Measurements from ENCODE around the gene FBXO24. TPM values are rescaled to one million over a fixed set of nuclear protein-coding genes. Genes with fewer than 3 reads are reported as not detected.

Gene FBXO24
- total and polyA plus RNA-seq, 2 of the 4 experiments (the other 2 are of a cell fraction) = 0.43 to 0.54 TPM

DNA sequence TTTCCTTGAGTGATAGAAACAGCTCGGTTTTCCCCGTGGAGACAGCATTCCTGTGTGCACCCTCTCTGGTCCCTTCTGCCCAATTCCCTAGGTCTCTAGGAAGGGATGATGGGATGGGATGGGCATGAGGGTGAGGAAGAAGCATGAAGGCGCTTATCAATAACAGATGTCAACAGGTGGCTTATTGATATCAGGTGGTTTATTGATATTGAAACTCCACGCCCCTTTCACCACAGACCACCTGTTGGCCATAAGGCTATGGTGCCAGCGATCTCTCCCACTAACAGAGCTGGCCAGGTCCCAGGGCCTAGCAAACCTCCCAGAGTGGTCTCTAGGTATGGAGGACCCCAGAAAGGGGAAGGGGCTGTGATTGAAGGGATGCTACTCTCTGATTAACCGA is 34.1 kb downstream of the FBXO24 start:
- ChIA-PET CTCF (interaction anchor here (0.6 kb wide), 1 partner anchor 32 kb away, joined by 3 read pairs; no protein-coding TSS in a partner anchor), POLR2A (ENCODE audit: unreplicated experiment) (no interaction called here)
- dilution Hi-C loops (cut with HindIII; ENCODE audit: low sequenced_read_pairs, unreplicated experiment) = no loop called here

More for the DNA sequence above, 34.1 kb downstream of the FBXO24 start:
- H3K9me1 ChIP-seq (ENCODE audit: insufficient read depth, low read length) = no peaks in the 10 kb centered on the region; the same call in 1 of the 2 replicates
- no peak overlapping the region for H3K18ac ChIP-seq (ENCODE audit: low read depth, low read length)
- in situ Hi-C loops (cut with MboI; ENCODE audit: low sequenced_read_pairs) (no loop called here), intact Hi-C loops (cut with micrococcal nuclease) (no loop called here)
- no peak overlapping the region for H4K5ac ChIP-seq (ENCODE audit: low read depth, low read length)
- no peak for ATAC-seq (ENCODE audit: low read depth)
- H2BK20ac ChIP-seq (ENCODE audit: low read depth, low read length) = no peak overlapping the region
- H2BK15ac ChIP-seq (ENCODE audit: low read depth, low read length) = no peak overlapping the region
- H3K23ac ChIP-seq (ENCODE audit: low read depth, low read length) = no peak overlapping the region
- H3K9ac ChIP-seq (ENCODE audit: low read depth, low read length) = no peak overlapping the region
- H4K8ac ChIP-seq (ENCODE audit: low read depth in 2 of 2, low read length in 2 of 2) = no peak overlapping the region
- no peak overlapping the region for H3K27ac ChIP-seq (ENCODE audit: insufficient read depth, low read length)
- no peak for DNase-seq
- H3K36me3 ChIP-seq (ENCODE audit: control insufficient read depth, insufficient read depth, low read length) = peaks cover 4% of the 10 kb centered on the region
- no peaks in the 10 kb centered on the region for H3K4me1 ChIP-seq (ENCODE audit: control insufficient read depth, insufficient read depth, low read length)
- H3K4me3 ChIP-seq (ENCODE audit: insufficient read depth, low read depth, low read length) = no peak overlapping the region
- no peaks in the 10 kb centered on the region; the same call in 1 of the 2 replicates for H4K20me1 ChIP-seq (ENCODE audit: insufficient read depth, low read length)
- no peak overlapping the region for H3K56ac ChIP-seq (ENCODE audit: extremely low read depth, insufficient read depth, low read length)
- no peak overlapping the region for H2AK5ac ChIP-seq (ENCODE audit: low read depth, low read length)
- H3K4ac ChIP-seq (ENCODE audit: low read depth, low read length) = no peak overlapping the region
- H3K9me3 ChIP-seq (ENCODE audit: control insufficient read depth, insufficient read depth, low read length) = no peaks in the 10 kb centered on the region
- H4K91ac ChIP-seq (ENCODE audit: insufficient read depth, low read depth, low read length) = no peak overlapping the region
- H3K4me2 ChIP-seq (ENCODE audit: low read depth, low read length) = no peak overlapping the region
- no peak overlapping the region for H2BK120ac ChIP-seq (ENCODE audit: low read depth, low read length)
- no TSS peak for BruUV-seq (replicated peaks)
- H3K79me1 ChIP-seq (ENCODE audit: low read depth in 1 of 2, low read length in 2 of 2) = no peaks in the 10 kb centered on the region; a peak in 1 of 4 replicates
- TF ChIP-seq CHD1 (IDR thresholded peaks at IDR 0.05; ENCODE audit: low read depth, low read length) (no peak), USF2 (IDR thresholded peaks at IDR 0.05; ENCODE audit: low read depth, low read length) (no peak), RCOR1 (IDR thresholded peaks at IDR 0.05; ENCODE audit: insufficient replicate concordance, low read length) (no peak), FOS (IDR thresholded peaks at IDR 0.05; ENCODE audit: low read depth, low read length) (no peak), RFX5 (IDR thresholded peaks at IDR 0.05; ENCODE audit: low read depth, low read length) (no peak), RAD21 (IDR thresholded peaks at IDR 0.05; ENCODE audit: low read length) (no peak)
- TF ChIP-seq, protein P1, sequence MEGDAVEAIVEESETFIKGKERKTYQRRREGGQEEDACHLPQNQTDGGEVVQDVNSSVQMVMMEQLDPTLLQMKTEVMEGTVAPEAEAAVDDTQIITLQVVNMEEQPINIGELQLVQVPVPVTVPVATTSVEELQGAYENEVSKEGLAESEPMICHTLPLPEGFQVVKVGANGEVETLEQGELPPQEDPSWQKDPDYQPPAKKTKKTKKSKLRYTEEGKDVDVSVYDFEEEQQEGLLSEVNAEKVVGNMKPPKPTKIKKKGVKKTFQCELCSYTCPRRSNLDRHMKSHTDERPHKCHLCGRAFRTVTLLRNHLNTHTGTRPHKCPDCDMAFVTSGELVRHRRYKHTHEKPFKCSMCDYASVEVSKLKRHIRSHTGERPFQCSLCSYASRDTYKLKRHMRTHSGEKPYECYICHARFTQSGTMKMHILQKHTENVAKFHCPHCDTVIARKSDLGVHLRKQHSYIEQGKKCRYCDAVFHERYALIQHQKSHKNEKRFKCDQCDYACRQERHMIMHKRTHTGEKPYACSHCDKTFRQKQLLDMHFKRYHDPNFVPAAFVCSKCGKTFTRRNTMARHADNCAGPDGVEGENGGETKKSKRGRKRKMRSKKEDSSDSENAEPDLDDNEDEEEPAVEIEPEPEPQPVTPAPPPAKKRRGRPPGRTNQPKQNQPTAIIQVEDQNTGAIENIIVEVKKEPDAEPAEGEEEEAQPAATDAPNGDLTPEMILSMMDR (conservative IDR thresholded peaks at IDR 0.05; ENCODE audit: low read depth, low read length) = no peak
- no peak overlapping the region for H3K14ac ChIP-seq (replicated peaks; ENCODE audit: low read depth, low read length)
- no peak overlapping the region for H2BK5ac ChIP-seq (ENCODE audit: low read depth, low read length, poor library complexity, severe bottlenecking)
- 100% methylated on average over 1 of the region's 6 CpGs; no CpG with 5 or more reads in 1 of the 2 experiments for WGBS, 2 experiments (ENCODE audit: extremely low coverage in 2 of 2, insufficient read length in 1 of 2)
- no peak overlapping the region for H2AK9ac ChIP-seq (replicated peaks; ENCODE audit: low read depth, low read length, poor library complexity)
- no peak overlapping the region for H2AFZ ChIP-seq (replicated peaks; ENCODE audit: low read length, poor library complexity)
- H3K27me3 ChIP-seq (ENCODE audit: control insufficient read depth, insufficient read depth, low read length) = no peaks in the 10 kb centered on the region

Data from IMR-90 (cell line).